ENCODE data around the gene TMEM51.

TMEM51 gene

GRCh38 chr1:15180945-15181523 lies 27.5 kb downstream of the TMEM51 start:
- FAIRE-seq: no peak
- DNase-seq (ENCODE audit: insufficient read length, low spot score): no peak
- TF ChIP-seq, protein P1, sequence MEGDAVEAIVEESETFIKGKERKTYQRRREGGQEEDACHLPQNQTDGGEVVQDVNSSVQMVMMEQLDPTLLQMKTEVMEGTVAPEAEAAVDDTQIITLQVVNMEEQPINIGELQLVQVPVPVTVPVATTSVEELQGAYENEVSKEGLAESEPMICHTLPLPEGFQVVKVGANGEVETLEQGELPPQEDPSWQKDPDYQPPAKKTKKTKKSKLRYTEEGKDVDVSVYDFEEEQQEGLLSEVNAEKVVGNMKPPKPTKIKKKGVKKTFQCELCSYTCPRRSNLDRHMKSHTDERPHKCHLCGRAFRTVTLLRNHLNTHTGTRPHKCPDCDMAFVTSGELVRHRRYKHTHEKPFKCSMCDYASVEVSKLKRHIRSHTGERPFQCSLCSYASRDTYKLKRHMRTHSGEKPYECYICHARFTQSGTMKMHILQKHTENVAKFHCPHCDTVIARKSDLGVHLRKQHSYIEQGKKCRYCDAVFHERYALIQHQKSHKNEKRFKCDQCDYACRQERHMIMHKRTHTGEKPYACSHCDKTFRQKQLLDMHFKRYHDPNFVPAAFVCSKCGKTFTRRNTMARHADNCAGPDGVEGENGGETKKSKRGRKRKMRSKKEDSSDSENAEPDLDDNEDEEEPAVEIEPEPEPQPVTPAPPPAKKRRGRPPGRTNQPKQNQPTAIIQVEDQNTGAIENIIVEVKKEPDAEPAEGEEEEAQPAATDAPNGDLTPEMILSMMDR (IDR thresholded peaks at IDR 0.05; ENCODE audit: insufficient read depth, missing control alignments): no peak

- DNase-seq (ENCODE audit: insufficient read length, low spot score): no peak
- TF ChIP-seq, protein P1 (IDR thresholded peaks at IDR 0.05; ENCODE audit: insufficient read depth, missing control alignments): no peak
- no peak for FAIRE-seq
Observed at GRCh38 chr1:15181564-15181963, 28.0 kb downstream of the TMEM51 start.

- TF ChIP-seq, protein P1 (IDR thresholded peaks at IDR 0.05; ENCODE audit: insufficient read depth, missing control alignments): no peak
- DNase-seq (ENCODE audit: insufficient read length, low spot score) (no peak), FAIRE-seq (no peak)
Observed at GRCh38 chr1:15184436-15185241, 31.1 kb downstream of the TMEM51 start.

DNA sequence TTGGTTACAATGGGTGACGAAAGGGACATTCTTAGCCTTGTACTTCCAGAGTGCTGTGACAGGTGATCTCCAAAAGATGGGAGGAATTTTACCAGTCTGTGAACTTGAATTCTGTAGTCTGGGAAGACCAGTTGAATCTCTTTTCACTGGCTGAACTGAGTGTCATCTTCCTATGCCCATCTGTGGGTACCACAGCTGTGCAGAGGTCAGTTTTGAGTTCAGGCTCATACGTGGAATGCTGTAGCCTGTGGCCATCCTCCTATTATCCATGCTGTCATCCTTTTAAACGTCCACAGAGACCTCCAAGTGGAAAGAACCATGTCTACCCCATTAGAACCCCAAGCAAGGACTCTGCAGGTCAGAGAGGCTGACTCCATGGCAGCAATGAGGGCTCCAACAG lies 32.1 kb downstream of the TMEM51 start:
- FAIRE-seq (no peak), DNase-seq (ENCODE audit: insufficient read length, low spot score) (no peak)
- TF ChIP-seq, protein P1 (IDR thresholded peaks at IDR 0.05; ENCODE audit: insufficient read depth, missing control alignments): no peak

DNA sequence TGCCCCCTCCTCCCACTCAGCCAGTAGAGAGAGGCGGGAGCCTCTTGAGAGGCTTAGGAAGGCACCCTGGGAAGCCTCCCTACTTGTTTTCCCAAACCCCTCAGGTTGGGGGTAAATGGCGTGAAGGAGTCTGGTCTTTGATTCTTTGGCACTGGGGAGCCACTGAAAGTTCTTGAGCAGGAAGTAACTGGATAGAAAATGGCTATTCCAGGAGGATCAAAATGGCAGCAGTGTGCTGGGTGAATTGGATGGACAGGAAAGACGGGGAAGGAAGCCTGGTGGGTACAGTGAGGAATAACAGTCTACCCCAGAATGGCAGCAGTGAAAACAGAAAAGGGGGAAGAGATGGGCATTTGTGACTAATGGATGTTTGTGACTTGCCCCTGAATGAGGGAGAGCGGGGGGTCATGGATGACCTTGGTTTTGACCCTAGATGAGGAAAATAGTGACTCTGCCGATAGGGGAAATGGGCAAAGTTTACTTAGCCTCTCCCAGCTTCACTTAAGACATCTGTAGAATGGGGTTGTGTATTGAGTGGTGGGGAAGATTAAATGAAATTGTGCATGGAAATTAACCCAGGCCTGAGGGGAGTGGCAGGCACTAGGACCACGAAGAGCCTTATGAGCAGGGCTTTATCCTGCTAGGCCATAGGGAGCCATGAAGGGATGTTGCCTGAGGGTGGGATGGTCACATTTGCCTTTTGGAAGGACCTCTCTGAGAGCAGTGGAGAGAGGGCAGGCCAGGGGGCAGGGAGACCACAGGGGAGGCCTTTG lies 32.7 kb downstream of the TMEM51 start:
- DNase-seq (ENCODE audit: insufficient read length, low spot score) (no peak), FAIRE-seq (no peak)
- TF ChIP-seq, protein P1 (IDR thresholded peaks at IDR 0.05; ENCODE audit: insufficient read depth, missing control alignments): no peak

DNA sequence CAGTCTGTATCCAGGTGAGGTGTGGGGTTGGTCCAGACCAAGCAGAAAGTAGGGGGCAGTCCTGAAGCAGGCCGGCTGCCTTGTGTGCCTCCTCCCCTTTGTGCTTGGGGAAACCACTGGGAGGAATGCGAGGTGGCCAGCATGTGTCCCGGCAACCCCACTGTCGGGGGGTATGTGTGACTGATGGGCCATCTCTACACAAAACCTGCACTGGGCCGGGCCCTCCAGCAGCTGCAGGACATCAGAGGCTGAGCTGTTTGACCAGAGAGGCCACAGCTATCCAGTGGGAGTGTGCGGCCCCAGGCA lies 33.3 kb downstream of the TMEM51 start:
- TF ChIP-seq, protein P1 (IDR thresholded peaks at IDR 0.05; ENCODE audit: insufficient read depth, missing control alignments): no peak
- DNase-seq (ENCODE audit: insufficient read length, low spot score) (no peak), FAIRE-seq (no peak)
